ENCODE data around the gene GPR153. TPM values are rescaled to one million over a fixed set of nuclear protein-coding genes. Genes with fewer than 3 reads are reported as not detected.

The GPR153 gene
- total and polyA plus RNA-seq, 2 of the 13 experiments (the other 11 are each of a cell fraction or from before 2014, with no cell fraction given), result 0.22 to 0.31 TPM

GRCh38 chr1:6199298-6200187, 61.4 kb downstream of the GPR153 start, which contains the start of gene RPL22 (continued):
- TF ChIP-seq ZFP41 (CRISPR knock-in tag; IDR thresholded peaks at IDR 0.05; ENCODE audit: borderline replicate concordance), result no peak; the same call in 1 of the 2 replicates
- TF ChIP-seq ZNF776 (CRISPR knock-in tag; IDR thresholded peaks at IDR 0.05), result peak; percentile 74; the same call in 1 of the 2 replicates
- peak; percentile 51 for TF ChIP-seq PATZ1 (CRISPR knock-in tag; IDR thresholded peaks at IDR 0.05)
- no peak for TF ChIP-seq ZNF720 (CRISPR knock-in tag; IDR thresholded peaks at IDR 0.05)
- TF ChIP-seq ZEB1 (IDR thresholded peaks at IDR 0.05; ENCODE audit: insufficient replicate concordance, low read depth), result no peak
- no peak for TF ChIP-seq MZF1 (CRISPR knock-in tag; IDR thresholded peaks at IDR 0.05; ENCODE audit: borderline replicate concordance)
- TF ChIP-seq ARHGAP35 (CRISPR knock-in tag; IDR thresholded peaks at IDR 0.05; ENCODE audit: borderline replicate concordance), result peak; percentile 88
- TF ChIP-seq MYPOP (CRISPR knock-in tag; IDR thresholded peaks at IDR 0.05), result peak; percentile 95
- TF ChIP-seq MAF1 (CRISPR knock-in tag; IDR thresholded peaks at IDR 0.05; ENCODE audit: borderline replicate concordance), result peak; percentile 92
- peak; percentile 52; the same call in 1 of the 2 replicates for TF ChIP-seq ZNF543 (CRISPR knock-in tag; IDR thresholded peaks at IDR 0.05)
- TF ChIP-seq MTF1 (CRISPR knock-in tag; IDR thresholded peaks at IDR 0.05), result peak; percentile 46; the same call in 1 of the 2 replicates
- TF ChIP-seq SMC3 (IDR thresholded peaks at IDR 0.05; ENCODE audit: low read length), result no peak
- peak; percentile 95 for TF ChIP-seq ZZZ3 (CRISPR knock-in tag; IDR thresholded peaks at IDR 0.05; ENCODE audit: borderline replicate concordance)
- TF ChIP-seq ZNF879 (CRISPR knock-in tag; IDR thresholded peaks at IDR 0.05), result peak; percentile 87
- no peak for TF ChIP-seq PHB2 (IDR thresholded peaks at IDR 0.05; ENCODE audit: partially characterized antibody)
- 0 out of 2 replicates have a peak, but pooled peaks have one; percentile 48 for TF ChIP-seq SOX5 (CRISPR knock-in tag; IDR thresholded peaks at IDR 0.05; ENCODE audit: borderline replicate concordance)
- TF ChIP-seq EED (CRISPR knock-in tag; IDR thresholded peaks at IDR 0.05), result no peak; the same call in 1 of the 2 replicates
- TF ChIP-seq TBX2 (CRISPR knock-in tag; IDR thresholded peaks at IDR 0.05; ENCODE audit: borderline replicate concordance), result peak; percentile 89
- no peak for TF ChIP-seq STAT6 (CRISPR knock-in tag; IDR thresholded peaks at IDR 0.05; ENCODE audit: borderline replicate concordance)
- peak; percentile 96 for TF ChIP-seq DR1 (CRISPR knock-in tag; IDR thresholded peaks at IDR 0.05)
- no peak for TF ChIP-seq ZBTB39 (CRISPR knock-in tag; IDR thresholded peaks at IDR 0.05)

All from HepG2 (cell line).